Natural killer cell (primary cell): ENCODE measurements around the gene PRAMEF5. TPM values are rescaled to one million over a fixed set of nuclear protein-coding genes. Genes with fewer than 3 reads are reported as not detected.
"Not testable (repeated sequence)": the region's sequence is repeated elsewhere in the genome, so short reads cannot be mapped to it uniquely, and the experiment has no call there.

Experiments used
- ATAC-seq, 3 donors: fragments of 150-1000 bp in 2 of 3; fragments of 200-7000 bp in 1 of 3; cut with Tn5 transposase; 1 replicate in 1 of 3; 2 replicates in 2 of 3; pipeline ENCODE4 v1.10.0; 2021; ENCODE audit warnings: mild to moderate bottlenecking in 2 of 3, moderate library complexity in 2 of 3
- DNase-seq, 2 donors: peaks; one replicate each; pipeline versions ENCODE4 v3.0.0 to v3.0.0-alpha.2; 2013 to 2021; ENCODE audit warnings: mixed read lengths in 1 of 2
- H3K27ac ChIP-seq: one replicate; pipeline ENCODE4 v1.5.1; 2013; ENCODE audit warnings: mild to moderate bottlenecking, low read length
- H3K27me3 ChIP-seq: one replicate; pipeline ENCODE4 v1.6.1; 2013; ENCODE audit warnings: low read length; ENCODE audit not compliant: control insufficient read depth, insufficient read depth
- H3K36me3 ChIP-seq: one replicate; pipeline ENCODE4 v1.6.1; 2013; ENCODE audit warnings: low read length; ENCODE audit not compliant: control insufficient read depth, insufficient read depth
- H3K4me1 ChIP-seq: one replicate; pipeline ENCODE4 v1.6.1; 2013; ENCODE audit warnings: low read length; ENCODE audit not compliant: control insufficient read depth, insufficient read depth
- H3K4me3 ChIP-seq: one replicate; pipeline ENCODE4 v1.5.1; 2013; ENCODE audit warnings: low read length
- H3K9me3 ChIP-seq: one replicate; pipeline ENCODE4 v1.6.1; 2013; ENCODE audit warnings: low read length; ENCODE audit not compliant: control insufficient read depth, insufficient read depth
- H3K27ac Mint-ChIP-seq, 2 donors: one replicate each; pipeline ENCODE4 v1.8.0; 2022; ENCODE audit warnings: mild to moderate bottlenecking in 2 of 2, mixed read lengths in 2 of 2, moderate library complexity in 1 of 2
- H3K27me3 Mint-ChIP-seq, 2 donors: one replicate each; pipeline ENCODE4 v1.8.0; 2022; ENCODE audit warnings: low read depth in 2 of 2, mixed read lengths in 2 of 2
- H3K36me3 Mint-ChIP-seq: one replicate; pipeline ENCODE4 v1.8.0; 2022; ENCODE audit warnings: mixed read lengths
- H3K4me1 Mint-ChIP-seq, 2 donors: one replicate each; pipeline ENCODE4 v1.8.0; 2022; ENCODE audit warnings: mixed read lengths in 2 of 2
- H3K4me3 Mint-ChIP-seq: one replicate; pipeline ENCODE4 v1.8.0; 2022; ENCODE audit warnings: mild to moderate bottlenecking, moderate library complexity, mixed read lengths
- H3K9me3 Mint-ChIP-seq, 2 donors: one replicate each; pipeline ENCODE4 v1.8.0; 2022; ENCODE audit warnings: mixed read lengths in 2 of 2
- CTCF ChIP-seq: fragments of 200-600 bp; IDR thresholded peaks from one replicate; pipeline ENCODE4 v1.8.0; 2022; ENCODE audit warnings: antibody characterized with exemption
- whole genome bisulfite sequencing: methylation state at CpG from one replicate; pipeline ENCODE4 v1.1.7; 2013; ENCODE audit warnings: missing lambda C conversion rate; ENCODE audit not compliant: insufficient coverage; 5-methylcytosine and 5-hydroxymethylcytosine counted together
- intact Hi-C: fragments of 100-400 bp; cut with micrococcal nuclease; formaldehyde crosslinking; loops from one replicate; pipeline ENCODE4 v1.14.2; 2022
- total RNA-seq, 4 donors: library from RNA; stranded (reverse); fragments of 120-200 nt in 1 of 4; gene quantifications; one replicate each; pipeline versions ENCODE4 v1.2.3 to v1.2.4, GENCODE V29; 2013 to 2022

PRAMEF5 gene
- total RNA-seq, 3 donors from 2014 or later (not counting 1 experiment from before 2014, with no cell fraction given) = not detected

- H3K27ac Mint-ChIP-seq, H3K4me3 ChIP-seq, H3K9me3 ChIP-seq, H3K4me1 Mint-ChIP-seq, H3K36me3 ChIP-seq, H3K27me3 Mint-ChIP-seq, DNase-seq, H3K36me3 Mint-ChIP-seq, ATAC-seq, H3K4me3 Mint-ChIP-seq, H3K27ac ChIP-seq, H3K9me3 Mint-ChIP-seq, H3K4me1 ChIP-seq, H3K27me3 ChIP-seq: not testable (repeated sequence)
- WGBS = 87% methylated on average over 8 of the region's 8 CpGs
- intact Hi-C loops = loop anchor here (10.0 kb wide), 1 partner anchor 147 kb away; the partner anchor contains the start of gene PRAMEF19
These were observed 26.5 kb upstream of the PRAMEF5 start for GRCh38 chr1:13227271-13228055.

- intact Hi-C loops = loop anchor here (10.0 kb wide), 1 partner anchor 146 kb away; the partner anchor contains the start of gene PRAMEF19
- Histone ChIP-seq H3K27ac (no peak overlapping the region), H3K4me1 (no peaks in the 10 kb centered on the region), H3K9me3 (no peaks in the 10 kb centered on the region), H3K27me3 (no peaks in the 10 kb centered on the region), H3K4me3 (no peak overlapping the region), H3K36me3 (no peaks in the 10 kb centered on the region)
- WGBS = 77% methylated on average over 7 of the region's 7 CpGs
- Mint-ChIP-seq H3K4me1 (no peaks in the 10 kb centered on the region), H3K27ac (no peak overlapping the region), H3K9me3 (no peaks in the 10 kb centered on the region), H3K27me3 (peaks cover 0 to 3% of the 10 kb centered on the region in 2 donors), H3K36me3 (no peaks in the 10 kb centered on the region), H3K4me3 (no peak overlapping the region)
- DNase-seq = peak in 1 of 2 donors; percentile 48
- peak; percentile 7 for TF ChIP-seq CTCF
- peak in 1 of 3 donors; percentile 70 for ATAC-seq
These were observed 25.6 kb upstream of the PRAMEF5 start for GRCh38 chr1:13228343-13228781.

- intact Hi-C loops = not testable (repeated sequence)
- WGBS = 76% methylated on average over 5 of the region's 5 CpGs
These were observed 23.9 kb upstream of the PRAMEF5 start for GRCh38 chr1:13230096-13230495.

GRCh38 chr1:13230601-13231000 is 23.4 kb upstream of the PRAMEF5 start:
- H3K9me3 Mint-ChIP-seq, H3K4me1 Mint-ChIP-seq, H3K27me3 Mint-ChIP-seq, H3K4me3 Mint-ChIP-seq, H3K36me3 ChIP-seq, DNase-seq, H3K27ac Mint-ChIP-seq, H3K27ac ChIP-seq, H3K36me3 Mint-ChIP-seq, H3K9me3 ChIP-seq, intact Hi-C loops, H3K4me3 ChIP-seq, H3K27me3 ChIP-seq, H3K4me1 ChIP-seq: not testable (repeated sequence)
- peak in 1 of 3 donors; percentile 21 for ATAC-seq
- 83% methylated on average over 2 of the region's 2 CpGs for WGBS

More at GRCh38 chr1:13230096-13230495, 23.9 kb upstream of the PRAMEF5 start:
- not testable (repeated sequence) for H3K27ac Mint-ChIP-seq, H3K27ac ChIP-seq, H3K4me3 Mint-ChIP-seq, H3K4me1 ChIP-seq, H3K4me3 ChIP-seq, H3K36me3 ChIP-seq, H3K9me3 ChIP-seq, H3K4me1 Mint-ChIP-seq, H3K36me3 Mint-ChIP-seq, H3K27me3 Mint-ChIP-seq, H3K27me3 ChIP-seq, H3K9me3 Mint-ChIP-seq, DNase-seq
- ATAC-seq = peak in 1 of 3 donors; percentile 7

GRCh38 chr1:13231061-13231750 is 22.8 kb upstream of the PRAMEF5 start:
- H3K27ac Mint-ChIP-seq, H3K4me3 Mint-ChIP-seq, H3K27ac ChIP-seq, H3K4me1 ChIP-seq, H3K9me3 Mint-ChIP-seq, H3K36me3 Mint-ChIP-seq, H3K4me1 Mint-ChIP-seq, H3K36me3 ChIP-seq, ATAC-seq, intact Hi-C loops, H3K4me3 ChIP-seq, H3K9me3 ChIP-seq, H3K27me3 Mint-ChIP-seq, H3K27me3 ChIP-seq, DNase-seq: not testable (repeated sequence)
- WGBS = 83% methylated on average over 7 of the region's 7 CpGs

GRCh38 chr1:13232056-13232455 is 21.9 kb upstream of the PRAMEF5 start:
- H3K27me3 ChIP-seq, H3K9me3 ChIP-seq, ATAC-seq, H3K27ac Mint-ChIP-seq, H3K4me3 ChIP-seq, DNase-seq, H3K36me3 ChIP-seq, H3K4me1 Mint-ChIP-seq, H3K27me3 Mint-ChIP-seq, H3K4me3 Mint-ChIP-seq, H3K36me3 Mint-ChIP-seq, H3K9me3 Mint-ChIP-seq, H3K4me1 ChIP-seq, intact Hi-C loops, H3K27ac ChIP-seq: not testable (repeated sequence)
- 60% methylated on average over 1 of the region's 2 CpGs for WGBS

GRCh38 chr1:13234057-13234456 is 19.9 kb upstream of the PRAMEF5 start:
- H3K9me3 Mint-ChIP-seq, H3K36me3 ChIP-seq, H3K27ac Mint-ChIP-seq, H3K36me3 Mint-ChIP-seq, H3K27me3 ChIP-seq, H3K4me1 ChIP-seq, H3K4me1 Mint-ChIP-seq, H3K4me3 ChIP-seq, H3K27me3 Mint-ChIP-seq, ATAC-seq, H3K4me3 Mint-ChIP-seq, DNase-seq, H3K27ac ChIP-seq, H3K9me3 ChIP-seq, intact Hi-C loops: not testable (repeated sequence)
- 88% methylated on average over 1 of the region's 1 CpG for WGBS
